Neural cell (in vitro differentiated cells): ENCODE results near the gene LRRC45. TPM values are rescaled to one million over a fixed set of nuclear protein-coding genes. Genes with fewer than 3 reads are reported as not detected.

Experiments
- H2AFZ ChIP-seq: fragments of 200-600, 300-800 bp; sonication (generic), shearing (Covaris generic); 2 replicates; pipeline ENCODE4 v1.6.0; 2014; ENCODE audit warnings: low read depth, mild to moderate bottlenecking, antibody characterized with exemption, low read length, moderate library complexity
- H3F3A ChIP-seq: fragments of 200-600 bp; shearing (Covaris generic); 2 replicates; pipeline ENCODE4 v1.6.1; 2016; ENCODE audit warnings: mild to moderate bottlenecking, moderate library complexity, mixed read lengths, antibody characterized with exemption, low read length; ENCODE audit not compliant: insufficient read depth, poor library complexity, severe bottlenecking
- H3K27ac ChIP-seq: fragments of 200-600, 300-800 bp; sonication (generic), shearing (Covaris generic); 2 replicates; pipeline ENCODE4 v1.5.1; 2014; ENCODE audit warnings: mild to moderate bottlenecking, low read length, moderate library complexity
- H3K27me3 ChIP-seq: fragments of 300-800, 200-600 bp; sonication (generic), shearing (Covaris generic); 2 replicates; pipeline ENCODE4 v1.6.0; 2014; ENCODE audit warnings: mild to moderate bottlenecking, low read depth, low read length, moderate library complexity; ENCODE audit not compliant: insufficient read depth
- H3K36me3 ChIP-seq: fragments of 300-800, 200-600 bp; sonication (generic), shearing (Covaris generic); 2 replicates; pipeline ENCODE4 v1.5.1; 2014; ENCODE audit warnings: mild to moderate bottlenecking, antibody characterized with exemption, low read length, moderate library complexity; ENCODE audit not compliant: insufficient read depth
- H3K4me2 ChIP-seq: fragments of 300-800, 200-600 bp; sonication (generic), shearing (Covaris generic); 2 replicates; pipeline ENCODE4 v1.6.0; 2014; ENCODE audit warnings: mild to moderate bottlenecking, low read length
- H3K4me3 ChIP-seq: fragments of 300-800, 200-600 bp; sonication (generic), shearing (Covaris generic); 2 replicates; pipeline ENCODE4 v1.5.1; 2014; ENCODE audit warnings: mild to moderate bottlenecking, low read length, moderate library complexity
- H3K79me2 ChIP-seq: fragments of 200-600 bp; shearing (Covaris generic); replicated peaks from 2 replicates; pipeline ENCODE4 v1.6.0; 2014; ENCODE audit warnings: mild to moderate bottlenecking, low read length, moderate library complexity; ENCODE audit not compliant: insufficient read depth
- H3K9ac ChIP-seq: fragments of 300-800, 200-600 bp; sonication (generic), shearing (Covaris generic); 2 replicates; pipeline ENCODE4 v1.6.1; 2016; ENCODE audit warnings: mild to moderate bottlenecking, low read length, mixed read lengths
- H3K9me2 ChIP-seq: fragments of 200-600 bp; shearing (Covaris generic); 2 replicates; pipeline ENCODE4 v1.6.1; 2016; ENCODE audit warnings: mild to moderate bottlenecking, low read length, mixed read lengths; ENCODE audit not compliant: insufficient read depth
- H3K9me3 ChIP-seq: fragments of 200-600, 300-800 bp; sonication (generic), shearing (Covaris generic); 2 replicates; pipeline ENCODE4 v1.6.1; 2016; ENCODE audit warnings: mild to moderate bottlenecking, mixed run types, low read length, moderate library complexity, mixed read lengths
- H4K20me1 ChIP-seq: fragments of 200-600 bp; shearing (Covaris generic); 2 replicates; pipeline ENCODE4 v1.6.1; 2016; ENCODE audit warnings: mild to moderate bottlenecking, mixed run types; ENCODE audit not compliant: insufficient read depth
- CTCF ChIP-seq: fragments of 450-650 bp; IDR thresholded peaks from 2 replicates; pipeline ENCODE4 v1.5.1; 2014; ENCODE audit warnings: antibody characterized with exemption, mild to moderate bottlenecking, moderate library complexity; ENCODE audit not compliant: poor library complexity, severe bottlenecking
- EP300 ChIP-seq: fragments of 450-650 bp; conservative IDR thresholded peaks from 2 replicates; pipeline ENCODE4 v1.6.1; 2014; ENCODE audit warnings: antibody characterized with exemption, mild to moderate bottlenecking, moderate library complexity; ENCODE audit not compliant: poor library complexity, severe bottlenecking
- EZH2 ChIP-seq: fragments of 200-600, 300-800 bp; shearing (Covaris generic), sonication (generic); IDR thresholded peaks from 2 replicates; pipeline ENCODE4 v1.6.1; 2014; ENCODE audit warnings: antibody characterized with exemption, low read length, borderline replicate concordance, mild to moderate bottlenecking; ENCODE audit not compliant: insufficient read depth, poor library complexity, severe bottlenecking
- MXI1 ChIP-seq: fragments of 450-650 bp; conservative IDR thresholded peaks from 2 replicates; pipeline ENCODE4 v1.6.1; 2014; ENCODE audit warnings: antibody characterized with exemption, mild to moderate bottlenecking; ENCODE audit not compliant: poor library complexity, severe bottlenecking
- POLR2AphosphoS5 ChIP-seq: IDR thresholded peaks from 2 replicates; pipeline ENCODE4 v1.6.1; 2012
- REST ChIP-seq: IDR thresholded peaks from 2 replicates; pipeline ENCODE4 v1.6.1; 2012; ENCODE audit warnings: borderline replicate concordance
- SMC3 ChIP-seq: fragments of 450-650 bp; conservative IDR thresholded peaks from 2 replicates; pipeline ENCODE4 v1.6.1; 2014; ENCODE audit warnings: antibody characterized with exemption, mild to moderate bottlenecking, moderate library complexity; ENCODE audit not compliant: poor library complexity
- TAF1 ChIP-seq: IDR thresholded peaks from 2 replicates; pipeline ENCODE4 v1.6.1; 2012; ENCODE audit warnings: low read depth
- polyA plus RNA-seq: library from polyadenylated mRNA; depleted of rRNA; stranded (reverse); fragments of >200 nt; gene quantifications from 2 replicates; pipeline ENCODE4 v1.2.3, GENCODE V29; 2014

The LRRC45 gene
- polyA plus RNA-seq, 1 donor from 2014 or later, result 51.7 TPM

DNA sequence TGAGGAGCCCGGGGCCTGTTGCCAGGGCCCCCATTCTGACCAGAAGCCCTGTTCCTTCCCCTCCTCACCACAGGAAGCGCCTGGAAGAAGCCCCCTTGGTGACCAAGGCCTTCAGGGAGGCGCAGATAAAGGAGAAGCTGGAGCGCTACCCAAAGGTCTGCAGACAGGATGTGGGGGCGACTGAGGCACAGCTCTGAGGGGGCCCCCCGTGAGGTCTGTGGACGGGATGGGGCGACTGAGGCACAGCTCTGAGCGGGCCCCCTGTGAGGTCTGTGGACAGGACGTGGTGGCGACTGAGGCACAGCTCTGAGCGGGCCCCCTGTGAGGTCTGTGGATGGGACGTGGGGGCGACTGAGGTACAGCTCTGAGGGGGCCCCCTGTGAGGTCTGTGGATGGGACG, 13.7 kb upstream of the LRRC45 start:
- Histone ChIP-seq H3K36me3 (no peaks in the 10 kb centered on the region), H2AFZ (no peak overlapping the region), H3K27me3 (no peaks in the 10 kb centered on the region), H3K9me2 (no peaks in the 10 kb centered on the region), H3K9me3 (no peaks in the 10 kb centered on the region), H3K4me2 (no peak overlapping the region), H4K20me1 (no peaks in the 10 kb centered on the region), H3K4me3 (no peak overlapping the region), H3F3A (no peaks in the 10 kb centered on the region), H3K79me2 (no peaks in the 10 kb centered on the region), H3K27ac (no peak overlapping the region), H3K9ac (no peak overlapping the region)
- no peak for TF ChIP-seq TAF1

- Histone ChIP-seq H2AFZ (no peak overlapping the region), H3K9ac (no peak overlapping the region), H3F3A (no peaks in the 10 kb centered on the region), H3K27me3 (no peaks in the 10 kb centered on the region), H3K36me3 (no peaks in the 10 kb centered on the region), H3K4me2 (no peak overlapping the region), H3K79me2 (no peaks in the 10 kb centered on the region), H3K9me2 (no peaks in the 10 kb centered on the region), H3K9me3 (no peaks in the 10 kb centered on the region), H3K4me3 (no peak overlapping the region), H4K20me1 (no peaks in the 10 kb centered on the region), H3K27ac (no peak overlapping the region)
- TF ChIP-seq REST, result no peak
- TF ChIP-seq TAF1, result no peak
- TF ChIP-seq EZH2, result no peak
- TF ChIP-seq EP300, result no peak
- TF ChIP-seq POLR2AphosphoS5, result no peak
- no peak for TF ChIP-seq SMC3
- TF ChIP-seq CTCF, result no peak
- no peak for TF ChIP-seq MXI1
Measured at GRCh38 chr17:82010575-82011525, 12.3 kb upstream of the LRRC45 start.
